H1 (cell line): ENCODE measurements around the gene P4HB.

Experiments used
- CTCF ChIP-seq, 3 experiments: IDR thresholded peaks; 1 replicate in 2 of 3; 2 replicates in 1 of 3; pipeline versions ENCODE4 v1.5.1 to v1.6.1; 2011; ENCODE audit warnings: low read length in 3 of 3, mild to moderate bottlenecking in 3 of 3, inconsistent platforms in 2 of 3, low read depth in 1 of 3, moderate library complexity in 1 of 3; ENCODE audit not compliant: insufficient read depth in 1 of 3; ENCODE audit errors: control extremely low read depth in 1 of 3
- MAX ChIP-seq: IDR thresholded peaks from 2 replicates; pipeline ENCODE4 v1.6.1; 2012; ENCODE audit warnings: inconsistent platforms

GRCh38 chr17:81858170-81858966 is 2.0 kb downstream of the P4HB start:
- TF ChIP-seq CTCF (IDR thresholded peaks at IDR 0.05; ENCODE audit: control extremely low read depth in 1 of 3, insufficient read depth in 1 of 3, low read depth in 1 of 3, low read length in 3 of 3) (no peak), MAX (no peak)
